Effector memory CD4-positive, alpha-beta T cell (primary cell): Measurements from ENCODE around the gene DGKQ.
"Not testable (repeated sequence)": the region's sequence is repeated elsewhere in the genome, so short reads cannot be mapped to it uniquely, and the experiment has no call there.

Experiments
- DNase-seq, 3 donors: peaks; one replicate each; pipeline ENCODE4 v3.0.0-alpha.2; 2020
- H3K27ac ChIP-seq: 2 replicates; pipeline ENCODE4 v1.7.0; 2013; ENCODE audit warnings: mild to moderate bottlenecking, low read length, moderate library complexity; ENCODE audit not compliant: insufficient read depth, poor library complexity, severe bottlenecking
- H3K27me3 ChIP-seq: replicated peaks from 2 replicates; pipeline ENCODE4 v1.7.0; 2013; ENCODE audit warnings: mild to moderate bottlenecking, low read length; ENCODE audit not compliant: insufficient read depth, control insufficient read depth, poor library complexity, severe bottlenecking
- H3K36me3 ChIP-seq: 2 replicates; pipeline ENCODE4 v1.7.0; 2013; ENCODE audit warnings: mild to moderate bottlenecking, low read length, moderate library complexity; ENCODE audit not compliant: control insufficient read depth, insufficient read depth
- H3K4me1 ChIP-seq: 2 replicates; pipeline ENCODE4 v1.7.0; 2013; ENCODE audit warnings: low read length, mild to moderate bottlenecking; ENCODE audit not compliant: control insufficient read depth, insufficient read depth, poor library complexity, severe bottlenecking
- H3K4me3 ChIP-seq: 2 replicates; pipeline ENCODE4 v1.7.0; 2013; ENCODE audit warnings: low read length, low read depth, mild to moderate bottlenecking; ENCODE audit not compliant: insufficient read depth, poor library complexity, severe bottlenecking
- H3K9me3 ChIP-seq: 2 replicates; pipeline ENCODE4 v1.7.0; 2013; ENCODE audit warnings: mild to moderate bottlenecking, low read length, moderate library complexity; ENCODE audit not compliant: control insufficient read depth

The DGKQ gene

GRCh38 chr4:1001561-1002130 lies 28.3 kb upstream of the DGKQ start:
- H3K4me3 ChIP-seq: no peak overlapping the region
- H3K9me3 ChIP-seq: no peaks in the 10 kb centered on the region
- H3K27ac ChIP-seq: no peak overlapping the region
- peaks cover 21% of the 10 kb centered on the region for H3K4me1 ChIP-seq
- no peaks in the 10 kb centered on the region for H3K36me3 ChIP-seq
- DNase-seq: no peak
- H3K27me3 ChIP-seq: peaks cover 50% of the 10 kb centered on the region

- H3K9me3 ChIP-seq: no peaks in the 10 kb centered on the region
- no peak for DNase-seq
- no peaks in the 10 kb centered on the region for H3K36me3 ChIP-seq
- no peak overlapping the region for H3K27ac ChIP-seq
- H3K27me3 ChIP-seq: peaks cover 52% of the 10 kb centered on the region
- H3K4me1 ChIP-seq: peaks cover 21% of the 10 kb centered on the region
- no peak overlapping the region for H3K4me3 ChIP-seq
Measured at GRCh38 chr4:1000686-1001260, 27.4 kb upstream of the DGKQ start.

- H3K36me3 ChIP-seq: no peaks in the 10 kb centered on the region
- H3K27me3 ChIP-seq: peaks cover 52% of the 10 kb centered on the region
- H3K4me1 ChIP-seq: peaks cover 21% of the 10 kb centered on the region
- no peak for DNase-seq
- H3K4me3 ChIP-seq: no peak overlapping the region
- H3K27ac ChIP-seq: no peak overlapping the region
- H3K9me3 ChIP-seq: no peaks in the 10 kb centered on the region
Measured at GRCh38 chr4:999882-1000425, 26.6 kb upstream of the DGKQ start.

- H3K9me3 ChIP-seq, DNase-seq, H3K27ac ChIP-seq, H3K36me3 ChIP-seq, H3K4me3 ChIP-seq: not testable (repeated sequence)
- Histone ChIP-seq H3K4me1 (peaks cover 21% of the 10 kb centered on the region), H3K27me3 (peaks cover 46% of the 10 kb centered on the region)
Measured at GRCh38 chr4:999240-999863, 26.0 kb upstream of the DGKQ start.

GRCh38 chr4:998096-998691 lies 24.8 kb upstream of the DGKQ start:
- Histone ChIP-seq H3K9me3 (no peaks in the 10 kb centered on the region), H3K27ac (no peak overlapping the region), H3K36me3 (no peaks in the 10 kb centered on the region), H3K4me3 (no peak overlapping the region), H3K4me1 (peaks cover 16% of the 10 kb centered on the region), H3K27me3 (peaks cover 35% of the 10 kb centered on the region)
- DNase-seq: no peak

- Histone ChIP-seq H3K9me3 (no peaks in the 10 kb centered on the region), H3K27me3 (peaks cover 31% of the 10 kb centered on the region), H3K36me3 (no peaks in the 10 kb centered on the region), H3K4me1 (peaks cover 11% of the 10 kb centered on the region), H3K4me3 (no peak overlapping the region), H3K27ac (no peak overlapping the region)
- no peak for DNase-seq
Measured at GRCh38 chr4:997375-998071, 24.2 kb upstream of the DGKQ start.

- peaks cover 8% of the 10 kb centered on the region for H3K4me1 ChIP-seq
- H3K27me3 ChIP-seq: peaks cover 25% of the 10 kb centered on the region
- no peak for DNase-seq
- no peak overlapping the region for H3K27ac ChIP-seq
- no peak overlapping the region for H3K4me3 ChIP-seq
- H3K36me3 ChIP-seq: no peaks in the 10 kb centered on the region
- H3K9me3 ChIP-seq: no peaks in the 10 kb centered on the region
Measured at GRCh38 chr4:996997-997374, 23.6 kb upstream of the DGKQ start.

- no peak for DNase-seq
- Histone ChIP-seq H3K4me3 (no peak overlapping the region), H3K27ac (no peak overlapping the region), H3K4me1 (peaks cover 8% of the 10 kb centered on the region), H3K36me3 (no peaks in the 10 kb centered on the region), H3K27me3 (peaks cover 19% of the 10 kb centered on the region), H3K9me3 (no peaks in the 10 kb centered on the region)
Measured at GRCh38 chr4:996030-996996, 22.9 kb upstream of the DGKQ start.

GRCh38 chr4:995311-996026 lies 22.1 kb upstream of the DGKQ start:
- no peaks in the 10 kb centered on the region for H3K9me3 ChIP-seq
- H3K27ac ChIP-seq: no peak overlapping the region
- no peak overlapping the region for H3K4me3 ChIP-seq
- peaks cover 3% of the 10 kb centered on the region for H3K36me3 ChIP-seq
- no peak for DNase-seq
- peaks cover 16% of the 10 kb centered on the region for H3K27me3 ChIP-seq
- peaks cover 8% of the 10 kb centered on the region for H3K4me1 ChIP-seq
